ENCODE data around the gene CALML6. TPM values are rescaled to one million over a fixed set of nuclear protein-coding genes. Genes with fewer than 3 reads are reported as not detected.

CALML6 gene
- total RNA-seq, 4 donors from 2014 or later: 0.13 TPM; not detected in 3

DNA sequence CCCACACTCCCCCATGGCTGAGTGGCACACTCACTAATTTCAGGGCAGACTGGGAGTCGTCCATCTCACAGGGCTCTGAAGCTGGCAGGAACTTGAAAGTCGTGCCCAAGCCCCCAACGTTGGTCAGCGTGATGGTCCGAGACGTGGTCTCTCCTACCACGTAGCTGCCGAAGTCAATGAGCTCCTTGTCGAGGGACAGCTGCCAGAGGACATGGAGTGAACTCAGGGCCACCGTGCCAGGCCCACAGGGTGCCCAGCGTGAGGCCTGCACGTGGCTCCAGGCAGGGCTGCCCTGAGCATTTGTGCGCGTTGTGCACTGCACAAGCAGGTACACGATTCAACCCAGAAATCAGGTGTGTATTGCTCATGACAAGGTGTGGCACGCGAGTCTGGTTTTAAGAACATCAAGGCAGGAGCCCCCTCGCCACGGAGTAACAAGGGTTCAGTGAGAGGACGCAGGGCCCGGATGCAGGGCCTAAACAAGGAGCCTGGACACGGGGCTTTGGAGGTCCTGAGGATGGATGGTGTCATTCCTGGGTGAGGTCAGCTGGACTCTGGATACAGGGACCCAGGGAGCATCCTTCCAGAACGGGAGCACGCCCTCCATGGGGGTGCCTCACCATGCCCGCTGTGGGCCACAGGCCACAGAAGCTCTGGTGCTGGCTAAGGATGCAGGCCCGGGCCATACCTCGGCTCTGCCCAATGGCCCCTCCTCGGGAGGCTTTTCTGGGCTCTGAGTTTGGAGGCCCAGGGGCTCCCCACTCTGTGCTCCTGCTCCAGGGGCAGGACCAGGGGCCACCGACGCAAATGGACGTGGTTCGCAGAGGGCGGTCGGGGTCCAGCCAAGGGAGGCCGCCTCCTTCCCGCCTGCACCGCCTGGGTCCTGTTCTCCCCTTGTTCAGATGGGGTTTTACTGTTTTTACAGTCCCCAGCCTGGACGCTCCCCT lies 41.8 kb downstream of the CALML6 start:
- Histone ChIP-seq H3K27ac (no peak overlapping the region), H3K27me3 (no peaks in the 10 kb centered on the region), H3K4me1 (peaks cover 0 to 10% of the 10 kb centered on the region in 2 donors), H3K9me3 (no peaks in the 10 kb centered on the region), H3K36me3 (no peaks in the 10 kb centered on the region), H3K4me3 (replicated peaks in 1 of 3) (no peak overlapping the region)
- TF ChIP-seq, protein P1, sequence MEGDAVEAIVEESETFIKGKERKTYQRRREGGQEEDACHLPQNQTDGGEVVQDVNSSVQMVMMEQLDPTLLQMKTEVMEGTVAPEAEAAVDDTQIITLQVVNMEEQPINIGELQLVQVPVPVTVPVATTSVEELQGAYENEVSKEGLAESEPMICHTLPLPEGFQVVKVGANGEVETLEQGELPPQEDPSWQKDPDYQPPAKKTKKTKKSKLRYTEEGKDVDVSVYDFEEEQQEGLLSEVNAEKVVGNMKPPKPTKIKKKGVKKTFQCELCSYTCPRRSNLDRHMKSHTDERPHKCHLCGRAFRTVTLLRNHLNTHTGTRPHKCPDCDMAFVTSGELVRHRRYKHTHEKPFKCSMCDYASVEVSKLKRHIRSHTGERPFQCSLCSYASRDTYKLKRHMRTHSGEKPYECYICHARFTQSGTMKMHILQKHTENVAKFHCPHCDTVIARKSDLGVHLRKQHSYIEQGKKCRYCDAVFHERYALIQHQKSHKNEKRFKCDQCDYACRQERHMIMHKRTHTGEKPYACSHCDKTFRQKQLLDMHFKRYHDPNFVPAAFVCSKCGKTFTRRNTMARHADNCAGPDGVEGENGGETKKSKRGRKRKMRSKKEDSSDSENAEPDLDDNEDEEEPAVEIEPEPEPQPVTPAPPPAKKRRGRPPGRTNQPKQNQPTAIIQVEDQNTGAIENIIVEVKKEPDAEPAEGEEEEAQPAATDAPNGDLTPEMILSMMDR (IDR thresholded peaks at IDR 0.05): no peak
- no peak for TF ChIP-seq POLR2A (IDR thresholded peaks at IDR 0.05)
- WGBS, 2 donors: 94 to 95% methylated on average over 30 to 33 of the region's 38 CpGs
- intact Hi-C loops (cut with DNase I): no loop called here
- DNase-seq: no peak

GRCh38 chr1:1957533-1957961 lies 42.5 kb downstream of the CALML6 start:
- DNase-seq: peak; percentile 67 to 83
- no peaks in the 10 kb centered on the region for H3K36me3 ChIP-seq
- H3K27ac ChIP-seq: no peak overlapping the region
- no peaks in the 10 kb centered on the region for H3K9me3 ChIP-seq
- H3K4me3 ChIP-seq (replicated peaks in 1 of 3): no peak overlapping the region
- intact Hi-C loops (cut with DNase I): no loop called here
- H3K4me1 ChIP-seq: peaks cover 0 to 10% of the 10 kb centered on the region in 2 donors
- no peak for TF ChIP-seq POLR2A (IDR thresholded peaks at IDR 0.05)
- TF ChIP-seq, protein P1 (IDR thresholded peaks at IDR 0.05): no peak
- 41 to 46% methylated on average over 9 to 10 of the region's 22 CpGs for WGBS, 2 donors
- H3K27me3 ChIP-seq: no peaks in the 10 kb centered on the region

DNA sequence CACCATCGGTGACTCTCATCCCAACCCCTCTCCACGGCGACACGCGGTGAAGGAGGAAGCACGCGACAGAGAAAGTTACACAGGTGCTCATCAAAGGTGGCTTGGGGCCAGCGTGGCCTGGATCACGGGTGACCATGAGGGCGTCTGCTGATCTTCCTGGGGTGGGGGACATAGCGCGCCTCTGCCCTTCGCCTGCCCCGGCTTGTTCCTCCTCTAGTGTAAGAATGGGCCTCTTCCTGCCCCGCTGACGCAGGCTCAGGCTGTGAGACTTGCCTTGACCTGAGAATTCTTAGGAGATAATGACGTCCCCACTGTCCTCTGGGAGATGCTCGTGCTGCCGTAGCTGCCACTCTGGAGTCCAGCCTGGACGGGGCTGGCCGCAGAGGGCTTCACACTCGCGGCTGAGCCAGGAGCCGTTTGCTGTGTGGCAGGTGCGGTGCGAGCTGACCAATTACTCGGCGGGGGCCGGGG lies 43.0 kb downstream of the CALML6 start:
- H3K27me3 ChIP-seq: no peaks in the 10 kb centered on the region
- no peaks in the 10 kb centered on the region for H3K9me3 ChIP-seq
- TF ChIP-seq POLR2A (IDR thresholded peaks at IDR 0.05): no peak
- TF ChIP-seq, protein P1 (IDR thresholded peaks at IDR 0.05): no peak
- intact Hi-C loops (cut with DNase I): no loop called here
- DNase-seq: no peak
- H3K27ac ChIP-seq: no peak overlapping the region
- H3K4me1 ChIP-seq: peaks cover 0 to 10% of the 10 kb centered on the region in 2 donors
- no peak overlapping the region for H3K4me3 ChIP-seq (replicated peaks in 1 of 3)
- 82 to 88% methylated on average over 28 of the region's 29 CpGs for WGBS, 2 donors
- no peaks in the 10 kb centered on the region for H3K36me3 ChIP-seq

DNA sequence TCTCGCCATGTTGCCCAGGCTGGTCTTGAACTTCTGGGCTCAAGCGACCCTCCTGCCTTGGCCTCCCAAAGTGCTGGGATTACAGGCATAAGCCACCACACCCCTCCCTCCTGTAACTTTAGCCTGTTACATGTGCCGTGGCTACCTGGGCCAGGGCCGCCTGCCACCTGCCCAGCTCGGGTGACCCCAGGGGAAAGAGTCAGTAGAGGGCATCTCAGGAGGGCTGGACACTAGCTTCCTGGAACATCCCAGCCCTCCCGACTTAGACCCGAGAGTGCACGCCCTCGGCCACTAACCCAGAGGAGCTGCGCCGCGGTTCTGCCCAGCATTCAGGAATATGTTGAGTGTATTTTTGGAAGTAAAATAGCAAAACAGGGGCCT lies 44.4 kb downstream of the CALML6 start:
- H3K27ac ChIP-seq: no peak overlapping the region
- no peaks in the 10 kb centered on the region for H3K27me3 ChIP-seq
- H3K36me3 ChIP-seq: no peaks in the 10 kb centered on the region
- peaks cover 0 to 10% of the 10 kb centered on the region in 2 donors for H3K4me1 ChIP-seq
- no peak for DNase-seq
- TF ChIP-seq, protein P1 (IDR thresholded peaks at IDR 0.05): no peak
- H3K9me3 ChIP-seq: no peaks in the 10 kb centered on the region
- intact Hi-C loops (cut with DNase I): no loop called here
- 83 to 91% methylated on average over 12 of the region's 12 CpGs for WGBS, 2 donors
- no peak overlapping the region for H3K4me3 ChIP-seq (replicated peaks in 1 of 3)

Data from thyroid gland (tissue), 4 donors.